Mucosa of rectum (tissue), 2 donors: Measurements from ENCODE around the gene SETBP1.

Experiments used
- H3K27ac ChIP-seq, 2 donors: one replicate each; pipeline ENCODE4 v1.7.0; 2013; ENCODE audit warnings: inconsistent platforms in 2 of 2, low read depth in 2 of 2, low read length in 2 of 2
- H3K27me3 ChIP-seq, 2 donors: one replicate each; pipeline ENCODE4 v1.7.0; 2013; ENCODE audit warnings: low read length in 2 of 2; ENCODE audit not compliant: control insufficient read depth in 2 of 2, insufficient read depth in 2 of 2
- H3K36me3 ChIP-seq, 2 donors: one replicate each; pipeline ENCODE4 v1.7.0; 2013; ENCODE audit warnings: low read length in 2 of 2; ENCODE audit not compliant: control insufficient read depth in 2 of 2, insufficient read depth in 2 of 2
- H3K4me1 ChIP-seq, 2 donors: one replicate each; pipeline ENCODE4 v1.7.0; 2013; ENCODE audit warnings: low read length in 2 of 2, mild to moderate bottlenecking in 1 of 2; ENCODE audit not compliant: control insufficient read depth in 2 of 2, insufficient read depth in 2 of 2
- H3K4me3 ChIP-seq, 2 donors: one replicate each; pipeline ENCODE4 v1.7.0; 2013; ENCODE audit warnings: low read length in 2 of 2
- H3K9ac ChIP-seq, 2 donors: one replicate each; pipeline ENCODE4 v1.7.0; 2013; ENCODE audit warnings: low read length in 2 of 2, low read depth in 1 of 2, mild to moderate bottlenecking in 1 of 2
- H3K9me3 ChIP-seq, 2 donors: one replicate each; pipeline ENCODE4 v1.7.0; 2013; ENCODE audit warnings: low read length in 2 of 2; ENCODE audit not compliant: control insufficient read depth in 2 of 2
- donor health status: healthy.
- donor health status: Normal muscosa, but diverticular disease.

Gene SETBP1

DNA sequence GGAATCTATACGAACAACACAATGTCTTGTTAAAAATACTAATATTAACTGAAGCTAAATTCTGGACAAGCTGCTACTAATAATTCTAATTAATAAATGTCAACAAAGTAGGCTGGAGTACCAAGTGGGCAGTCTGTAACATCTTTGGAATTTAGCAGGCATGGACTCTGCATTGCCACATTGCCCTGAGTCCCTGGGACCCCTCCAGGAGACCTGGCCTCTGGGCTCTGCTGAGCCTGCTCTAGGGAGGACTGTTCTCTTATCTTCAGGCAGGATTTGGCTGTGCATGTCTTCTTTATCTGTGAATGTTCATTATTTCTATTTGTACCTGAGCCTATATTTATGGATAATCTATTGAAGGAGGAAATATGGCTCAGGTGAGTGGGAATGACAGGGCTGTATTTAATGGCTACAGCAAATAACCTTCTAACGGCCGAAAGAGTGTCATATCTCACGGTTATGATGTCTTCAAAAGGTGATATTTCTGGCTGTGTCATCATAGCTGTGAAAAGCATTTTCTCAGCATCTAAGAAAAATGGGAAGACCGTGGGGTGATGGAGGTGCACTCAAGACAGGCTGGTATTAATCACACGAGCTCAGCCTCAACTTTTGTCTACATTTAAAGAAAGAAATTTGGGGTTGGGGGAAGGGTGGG is 28.6 kb upstream of the SETBP1 start:
- Histone ChIP-seq H3K9ac (no peak overlapping the region), H3K4me1 (no peaks in the 10 kb centered on the region), H3K27ac (no peak overlapping the region), H3K4me3 (no peak overlapping the region), H3K9me3 (no peaks in the 10 kb centered on the region), H3K27me3 (no peaks in the 10 kb centered on the region), H3K36me3 (no peaks in the 10 kb centered on the region)

DNA sequence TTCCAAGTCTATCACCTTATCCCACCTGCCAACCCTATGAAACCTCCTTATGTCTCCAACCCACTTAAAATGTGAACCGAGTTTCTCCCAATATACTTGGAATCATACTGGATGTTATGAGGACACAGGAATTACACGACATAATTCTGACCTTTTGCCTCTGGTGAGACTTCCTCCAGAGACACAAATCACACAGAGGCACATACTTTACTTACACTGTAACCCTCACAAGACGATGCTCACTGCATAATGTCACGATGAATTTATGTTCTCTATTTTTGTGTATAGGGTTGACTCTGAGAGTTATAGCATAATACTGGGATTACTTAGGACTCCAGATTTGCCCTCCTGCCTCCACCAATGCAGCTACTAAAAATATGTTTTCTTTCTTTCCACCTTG is 28.0 kb upstream of the SETBP1 start:
- Histone ChIP-seq H3K9me3 (no peaks in the 10 kb centered on the region), H3K4me3 (no peak overlapping the region), H3K36me3 (no peaks in the 10 kb centered on the region), H3K27ac (no peak overlapping the region), H3K9ac (no peak overlapping the region), H3K27me3 (no peaks in the 10 kb centered on the region), H3K4me1 (no peaks in the 10 kb centered on the region)

DNA sequence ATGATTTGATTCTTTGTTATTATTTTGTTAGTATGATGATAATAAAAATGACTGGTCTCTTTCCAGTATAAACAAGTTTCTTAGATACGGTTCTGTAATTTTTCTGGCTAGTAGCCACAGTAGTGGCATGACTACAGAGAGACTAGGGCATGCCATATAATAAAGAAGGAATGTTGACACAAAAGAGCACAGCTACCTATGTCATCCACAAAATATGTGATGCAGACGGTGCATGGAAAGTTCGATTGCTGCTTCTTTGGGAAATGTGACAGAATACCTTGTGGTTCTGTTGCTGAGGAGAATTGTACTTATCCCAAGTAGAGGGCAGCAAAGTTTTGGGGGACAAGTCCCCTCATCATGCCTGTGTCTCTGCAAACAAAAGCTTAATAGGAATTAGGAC is 26.1 kb upstream of the SETBP1 start:
- Histone ChIP-seq H3K9ac (no peak overlapping the region), H3K4me1 (no peaks in the 10 kb centered on the region), H3K9me3 (no peaks in the 10 kb centered on the region), H3K27me3 (no peaks in the 10 kb centered on the region), H3K4me3 (no peak overlapping the region), H3K36me3 (no peaks in the 10 kb centered on the region), H3K27ac (no peak overlapping the region)

DNA sequence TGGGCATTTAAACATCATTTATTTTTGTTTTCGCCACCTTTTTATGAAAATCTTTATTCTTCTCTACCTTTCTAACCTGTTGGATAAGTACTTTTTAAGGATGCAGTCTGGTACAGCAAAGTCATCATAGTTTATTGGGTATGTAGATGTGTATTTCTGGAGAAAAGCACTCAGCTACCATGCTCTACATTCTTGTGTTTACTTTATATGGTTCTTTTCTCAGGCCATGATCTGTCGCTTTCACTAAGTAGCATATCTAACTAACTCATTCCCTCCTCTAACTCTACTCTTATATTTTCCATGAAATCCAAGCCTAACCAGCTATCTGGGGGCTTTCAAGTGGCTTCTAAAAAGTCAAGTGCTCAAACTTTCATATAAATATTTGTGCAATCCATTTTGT is 25.3 kb upstream of the SETBP1 start:
- H3K36me3 ChIP-seq = no peaks in the 10 kb centered on the region
- no peak overlapping the region for H3K9ac ChIP-seq
- no peaks in the 10 kb centered on the region for H3K27me3 ChIP-seq
- no peaks in the 10 kb centered on the region for H3K4me1 ChIP-seq
- H3K27ac ChIP-seq = no peak overlapping the region
- no peak overlapping the region for H3K4me3 ChIP-seq
- H3K9me3 ChIP-seq = no peaks in the 10 kb centered on the region

DNA sequence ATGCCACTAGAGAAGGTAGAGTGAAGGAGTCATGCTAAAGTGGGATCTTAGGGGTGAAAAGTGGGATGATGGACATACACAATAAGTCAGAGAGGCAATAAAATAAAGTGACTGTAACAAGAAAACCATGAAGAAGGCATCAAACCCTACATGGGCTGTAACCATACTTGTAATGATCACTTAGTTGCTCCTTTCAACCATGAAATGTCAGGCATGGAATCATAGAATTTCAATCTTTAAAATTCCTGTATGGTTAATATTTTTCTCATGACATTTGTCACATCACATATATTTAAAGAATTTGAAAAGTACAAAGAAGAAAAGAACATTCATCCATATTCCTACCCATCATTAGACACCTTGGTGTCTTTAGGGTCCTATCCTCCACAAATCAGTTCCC is 20.9 kb upstream of the SETBP1 start:
- Histone ChIP-seq H3K27ac (no peak overlapping the region), H3K27me3 (no peaks in the 10 kb centered on the region), H3K36me3 (no peaks in the 10 kb centered on the region), H3K4me1 (no peaks in the 10 kb centered on the region), H3K9me3 (no peaks in the 10 kb centered on the region), H3K4me3 (no peak overlapping the region), H3K9ac (no peak overlapping the region)

DNA sequence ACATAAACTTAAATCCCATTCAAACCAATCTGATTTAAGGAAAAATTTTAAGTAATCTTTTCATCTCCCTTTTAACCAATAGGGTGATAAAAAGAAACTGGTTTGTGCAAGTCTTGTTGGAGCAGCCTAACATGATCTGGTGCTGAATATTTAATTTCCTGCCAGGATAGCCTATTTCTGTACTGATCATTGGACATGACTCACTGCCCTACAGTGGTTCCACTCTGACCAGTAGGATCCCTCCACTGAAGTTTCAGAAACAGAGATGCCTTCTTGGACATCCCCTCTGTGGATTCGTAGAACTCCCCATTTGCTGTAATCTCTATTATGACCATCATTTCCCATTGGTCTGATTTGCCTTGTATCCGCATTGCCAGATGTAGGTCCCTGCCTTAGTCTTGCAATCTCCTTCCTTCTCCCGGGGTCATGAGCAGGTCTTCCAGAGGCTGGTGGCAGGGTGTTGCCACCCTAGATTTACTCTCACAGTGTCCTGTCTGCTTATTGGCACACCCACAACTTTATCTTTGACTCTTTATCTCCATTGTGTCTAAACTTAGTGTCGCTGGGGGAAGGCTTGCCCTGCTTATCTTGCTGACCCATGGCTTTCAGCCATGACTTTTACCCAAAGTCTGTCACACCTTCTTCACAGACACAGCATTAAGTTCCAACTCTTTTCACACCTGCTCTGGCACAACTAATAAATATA is 12.3 kb upstream of the SETBP1 start:
- no peaks in the 10 kb centered on the region for H3K36me3 ChIP-seq
- H3K4me3 ChIP-seq = no peak overlapping the region
- no peaks in the 10 kb centered on the region for H3K27me3 ChIP-seq
- no peaks in the 10 kb centered on the region for H3K9me3 ChIP-seq
- H3K27ac ChIP-seq = no peak overlapping the region
- no peak overlapping the region for H3K9ac ChIP-seq
- H3K4me1 ChIP-seq = no peaks in the 10 kb centered on the region

DNA sequence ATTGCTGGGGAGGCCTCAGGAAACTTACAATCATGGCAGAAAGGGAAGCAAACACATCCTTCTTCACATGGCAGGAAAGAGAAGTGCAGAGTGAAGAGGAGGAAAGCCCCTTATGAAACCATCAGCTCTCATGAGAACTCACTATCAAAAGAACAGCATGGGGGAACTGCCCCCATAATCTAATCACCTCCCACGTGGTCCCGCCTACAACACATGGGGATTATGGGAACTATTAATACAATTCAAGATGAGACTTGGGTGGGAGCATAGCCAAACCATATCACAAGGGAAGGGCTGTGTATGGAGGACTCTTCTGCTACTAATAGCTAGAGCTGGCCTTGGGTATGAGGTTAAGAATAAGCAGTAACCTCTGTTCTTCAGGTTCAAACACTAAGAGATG is 8.8 kb upstream of the SETBP1 start:
- H3K4me1 ChIP-seq = no peaks in the 10 kb centered on the region
- no peaks in the 10 kb centered on the region for H3K9me3 ChIP-seq
- no peak overlapping the region for H3K27ac ChIP-seq
- H3K27me3 ChIP-seq = no peaks in the 10 kb centered on the region
- H3K36me3 ChIP-seq = no peaks in the 10 kb centered on the region
- H3K4me3 ChIP-seq = no peak overlapping the region
- no peak overlapping the region for H3K9ac ChIP-seq

DNA sequence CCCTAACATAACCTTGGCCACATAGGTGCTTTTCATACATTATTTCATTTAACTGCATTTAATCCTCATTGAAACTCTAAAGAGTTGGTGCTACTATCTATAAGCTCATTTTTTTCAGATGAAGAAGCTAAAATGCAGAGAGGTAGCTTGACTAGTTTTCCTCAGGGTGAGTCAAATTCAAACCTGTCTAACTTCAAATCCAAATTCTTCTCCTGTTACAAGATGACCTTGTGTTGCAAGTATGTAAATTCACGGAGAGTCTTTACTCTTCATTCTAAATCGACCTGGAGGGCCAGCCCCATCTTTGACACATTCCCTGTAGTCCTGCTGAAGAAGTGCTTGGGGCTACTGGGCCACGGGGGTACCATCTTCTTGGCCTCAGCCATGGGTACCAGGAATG is 8.2 kb upstream of the SETBP1 start:
- no peak overlapping the region for H3K27ac ChIP-seq
- no peaks in the 10 kb centered on the region for H3K9me3 ChIP-seq
- H3K27me3 ChIP-seq = no peaks in the 10 kb centered on the region
- no peak overlapping the region for H3K9ac ChIP-seq
- no peaks in the 10 kb centered on the region for H3K4me1 ChIP-seq
- H3K36me3 ChIP-seq = no peaks in the 10 kb centered on the region
- H3K4me3 ChIP-seq = no peak overlapping the region

DNA sequence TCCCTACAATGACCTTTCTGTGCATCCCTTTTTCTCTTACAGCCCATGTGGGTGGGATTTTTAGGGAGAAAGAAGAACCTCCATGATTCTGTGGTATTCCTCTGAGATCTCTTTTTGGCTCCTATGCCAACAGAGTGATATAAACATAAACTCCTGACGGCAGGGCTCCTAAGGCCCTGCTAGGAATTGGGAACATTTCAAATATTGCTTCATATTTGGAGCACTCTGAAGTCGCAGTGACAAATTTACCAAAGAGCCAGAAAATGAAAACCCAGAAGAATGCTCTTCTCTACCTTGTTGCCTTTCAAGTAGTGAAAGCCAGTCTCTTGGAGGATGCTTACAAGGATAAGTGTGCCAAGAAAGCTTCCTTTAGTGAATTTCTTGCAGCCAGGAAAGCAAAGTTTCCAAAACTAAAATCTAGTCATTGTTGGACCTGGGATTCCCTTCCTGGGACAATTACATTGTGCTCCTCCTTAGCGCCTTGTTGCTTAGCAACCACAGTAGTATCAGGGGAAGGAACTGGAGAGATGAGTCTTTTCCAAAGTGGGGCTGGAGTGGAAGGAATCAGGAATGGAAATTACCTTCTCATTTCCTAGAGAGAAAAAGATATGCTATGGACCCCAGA is 7.3 kb upstream of the SETBP1 start:
- Histone ChIP-seq H3K9ac (no peak overlapping the region), H3K27me3 (no peaks in the 10 kb centered on the region), H3K4me1 (no peaks in the 10 kb centered on the region), H3K27ac (no peak overlapping the region), H3K36me3 (no peaks in the 10 kb centered on the region), H3K9me3 (no peaks in the 10 kb centered on the region), H3K4me3 (no peak overlapping the region)

DNA sequence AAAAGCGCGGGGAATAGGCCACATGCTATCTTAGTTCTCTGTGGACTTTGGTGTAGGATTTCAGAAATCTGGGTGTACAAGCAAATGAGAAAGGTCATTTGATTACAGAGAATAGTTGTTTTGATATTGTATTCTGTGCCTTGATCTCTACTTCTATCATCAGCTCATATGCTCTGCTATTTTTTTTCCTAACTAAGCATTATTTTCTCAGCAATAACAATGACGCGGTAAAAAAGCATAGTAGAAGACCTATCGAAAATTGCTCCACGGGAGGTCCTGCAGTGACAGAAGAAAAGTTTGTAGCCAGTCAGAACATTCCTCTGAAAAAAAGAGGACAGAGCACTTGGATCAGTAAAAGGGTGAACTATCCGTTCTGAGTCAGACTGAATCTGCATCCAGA is 2.8 kb upstream of the SETBP1 start:
- H3K4me1 ChIP-seq = peaks cover 2 to 4% of the 10 kb centered on the region in 2 donors
- H3K36me3 ChIP-seq = no peaks in the 10 kb centered on the region
- H3K4me3 ChIP-seq = no peak overlapping the region
- no peaks in the 10 kb centered on the region for H3K9me3 ChIP-seq
- peaks cover 0 to 2% of the 10 kb centered on the region in 2 donors for H3K27me3 ChIP-seq
- H3K27ac ChIP-seq = no peak overlapping the region
- H3K9ac ChIP-seq = no peak overlapping the region
